ENCODE data around the gene RIMBP2.

The RIMBP2 gene

GRCh38 chr12:130737731-130738130 is 21.6 kb upstream of the RIMBP2 start:
- in situ Hi-C loops (cut with HindIII; ENCODE audit: low sequenced_read_pairs), result no loop called here
- no peak for TF ChIP-seq CTCF (IDR thresholded peaks at IDR 0.05; ENCODE audit: low read depth, low read length, missing control alignments)
- DNase-seq (ENCODE audit: low read depth), result no peak
- H3K4me3 ChIP-seq (ENCODE audit: low read depth, low read length), result no peak overlapping the region

GRCh38 chr12:130729344-130729743 is 13.2 kb upstream of the RIMBP2 start:
- no peak for TF ChIP-seq CTCF (IDR thresholded peaks at IDR 0.05; ENCODE audit: low read depth, low read length, missing control alignments)
- in situ Hi-C loops (cut with HindIII; ENCODE audit: low sequenced_read_pairs), result no loop called here
- DNase-seq (ENCODE audit: low read depth), result no peak
- no peak overlapping the region for H3K4me3 ChIP-seq (ENCODE audit: low read depth, low read length)

- in situ Hi-C loops (cut with HindIII; ENCODE audit: low sequenced_read_pairs), result no loop called here
- TF ChIP-seq CTCF (IDR thresholded peaks at IDR 0.05; ENCODE audit: low read depth, low read length, missing control alignments), result no peak
- no peak overlapping the region for H3K4me3 ChIP-seq (ENCODE audit: low read depth, low read length)
Measured at GRCh38 chr12:130728158-130729058, 12.3 kb upstream of the RIMBP2 start.

GRCh38 chr12:130719263-130719859 is 3.3 kb upstream of the RIMBP2 start:
- no peak overlapping the region for H3K4me3 ChIP-seq (ENCODE audit: low read depth, low read length)
- no peak for TF ChIP-seq CTCF (IDR thresholded peaks at IDR 0.05; ENCODE audit: low read depth, low read length, missing control alignments)
- no peak for DNase-seq (ENCODE audit: low read depth)
- in situ Hi-C loops (cut with HindIII; ENCODE audit: low sequenced_read_pairs), result no loop called here

More at GRCh38 chr12:130728158-130729058, 12.3 kb upstream of the RIMBP2 start:
- DNase-seq (ENCODE audit: low read depth), result no peak

- H3K4me3 ChIP-seq (ENCODE audit: low read depth, low read length), result no peak overlapping the region
- no peak for TF ChIP-seq CTCF (IDR thresholded peaks at IDR 0.05; ENCODE audit: low read depth, low read length, missing control alignments)
- in situ Hi-C loops (cut with HindIII; ENCODE audit: low sequenced_read_pairs), result no loop called here
- DNase-seq (ENCODE audit: low read depth), result no peak
Measured at GRCh38 chr12:130717752-130718151, 1.7 kb upstream of the RIMBP2 start.

- no peak for TF ChIP-seq CTCF (IDR thresholded peaks at IDR 0.05; ENCODE audit: low read depth, low read length, missing control alignments)
- in situ Hi-C loops (cut with HindIII; ENCODE audit: low sequenced_read_pairs), result no loop called here
- no peak for DNase-seq (ENCODE audit: low read depth)
Measured at GRCh38 chr12:130716969-130717366, 869 bp upstream of the RIMBP2 start.

More at GRCh38 chr12:130716969-130717366, 869 bp upstream of the RIMBP2 start:
- H3K4me3 ChIP-seq (ENCODE audit: low read depth, low read length), result no peak overlapping the region
